Upper lobe of right lung (tissue), 1 donor: Measurements from ENCODE around the gene FMO1. TPM values are rescaled to one million over a fixed set of nuclear protein-coding genes. Genes with fewer than 3 reads are reported as not detected.
"Not testable (repeated sequence)": the region's sequence is repeated elsewhere in the genome, so short reads cannot be mapped to it uniquely, and the experiment has no call there.

Experiments
- ATAC-seq: fragments of 200-7000 bp; cut with Tn5 transposase; one replicate; pipeline ENCODE4 v1.9.1; 2020; ENCODE audit warnings: mild to moderate bottlenecking, moderate library complexity
- DNase-seq: peaks from one replicate; pipeline ENCODE4 v3.0.0-alpha.2; 2020
- H3K27ac ChIP-seq: fragments of 200-600 bp; one replicate; pipeline ENCODE4 v1.8.0; 2022
- H3K27me3 ChIP-seq: fragments of 200-600 bp; one replicate; pipeline ENCODE4 v1.8.0; 2022; ENCODE audit warnings: mild to moderate bottlenecking
- H3K36me3 ChIP-seq: fragments of 200-600 bp; one replicate; pipeline ENCODE4 v1.8.0; 2022
- H3K4me1 ChIP-seq: fragments of 200-600 bp; one replicate; pipeline ENCODE4 v1.8.0; 2022
- H3K4me3 ChIP-seq: fragments of 200-600 bp; one replicate; pipeline ENCODE4 v1.8.0; 2022; ENCODE audit warnings: mild to moderate bottlenecking
- H3K9me3 ChIP-seq: fragments of 200-600 bp; one replicate; pipeline ENCODE4 v1.8.0; 2022
- intact Hi-C: fragments of 100-400 bp; cut with DNase I; formaldehyde crosslinking; loops from one replicate; pipeline ENCODE4 v1.11.0; 2022
- total RNA-seq: library from RNA; stranded (reverse); fragmentation: NEBNext Ultra II Directional; extraction: Animal tissue kit (Norgen Biotek cat#: 25700); gene quantifications from one replicate; pipeline ENCODE4 v1.2.1, GENCODE V29; 2021
- TF ChIP-seq, protein P1 (sequence below): fragments of 200-600 bp; IDR thresholded peaks from one replicate; pipeline ENCODE4 v1.8.0; 2022; ENCODE audit warnings: antibody characterized with exemption
- donor health status: DM: no; HTN: yes; CAD: no; lungs with severe emphysema.

FMO1 gene
- total RNA-seq, 1 donor from 2014 or later, result 1.3 TPM

DNA sequence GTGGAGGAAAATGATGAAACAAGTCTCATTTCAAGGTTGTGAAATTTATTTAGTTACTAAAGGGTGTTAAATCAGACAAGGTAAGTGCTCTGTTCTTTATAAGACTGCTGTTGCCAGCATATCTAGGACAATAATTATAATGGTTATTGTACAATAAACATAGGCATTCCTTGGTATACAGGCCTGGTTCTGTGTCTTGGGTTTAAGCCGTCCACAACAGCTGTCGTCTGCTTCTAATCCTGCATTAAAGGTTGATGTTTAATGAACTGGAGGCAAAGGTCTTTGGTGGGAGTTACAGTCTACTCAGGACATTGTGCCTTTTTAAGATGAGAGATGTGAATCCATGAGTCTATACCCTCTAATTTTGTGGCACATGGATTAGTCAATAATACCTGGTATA is 42.3 kb downstream of the FMO1 start:
- no peak for DNase-seq
- Histone ChIP-seq H3K36me3 (no peaks in the 10 kb centered on the region), H3K9me3 (no peaks in the 10 kb centered on the region), H3K27ac (no peak overlapping the region), H3K4me1 (no peaks in the 10 kb centered on the region), H3K27me3 (no peaks in the 10 kb centered on the region), H3K4me3 (no peak overlapping the region)
- no peak for ATAC-seq
- intact Hi-C loops, result no loop called here
- TF ChIP-seq, protein P1, sequence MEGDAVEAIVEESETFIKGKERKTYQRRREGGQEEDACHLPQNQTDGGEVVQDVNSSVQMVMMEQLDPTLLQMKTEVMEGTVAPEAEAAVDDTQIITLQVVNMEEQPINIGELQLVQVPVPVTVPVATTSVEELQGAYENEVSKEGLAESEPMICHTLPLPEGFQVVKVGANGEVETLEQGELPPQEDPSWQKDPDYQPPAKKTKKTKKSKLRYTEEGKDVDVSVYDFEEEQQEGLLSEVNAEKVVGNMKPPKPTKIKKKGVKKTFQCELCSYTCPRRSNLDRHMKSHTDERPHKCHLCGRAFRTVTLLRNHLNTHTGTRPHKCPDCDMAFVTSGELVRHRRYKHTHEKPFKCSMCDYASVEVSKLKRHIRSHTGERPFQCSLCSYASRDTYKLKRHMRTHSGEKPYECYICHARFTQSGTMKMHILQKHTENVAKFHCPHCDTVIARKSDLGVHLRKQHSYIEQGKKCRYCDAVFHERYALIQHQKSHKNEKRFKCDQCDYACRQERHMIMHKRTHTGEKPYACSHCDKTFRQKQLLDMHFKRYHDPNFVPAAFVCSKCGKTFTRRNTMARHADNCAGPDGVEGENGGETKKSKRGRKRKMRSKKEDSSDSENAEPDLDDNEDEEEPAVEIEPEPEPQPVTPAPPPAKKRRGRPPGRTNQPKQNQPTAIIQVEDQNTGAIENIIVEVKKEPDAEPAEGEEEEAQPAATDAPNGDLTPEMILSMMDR, result no peak

DNA sequence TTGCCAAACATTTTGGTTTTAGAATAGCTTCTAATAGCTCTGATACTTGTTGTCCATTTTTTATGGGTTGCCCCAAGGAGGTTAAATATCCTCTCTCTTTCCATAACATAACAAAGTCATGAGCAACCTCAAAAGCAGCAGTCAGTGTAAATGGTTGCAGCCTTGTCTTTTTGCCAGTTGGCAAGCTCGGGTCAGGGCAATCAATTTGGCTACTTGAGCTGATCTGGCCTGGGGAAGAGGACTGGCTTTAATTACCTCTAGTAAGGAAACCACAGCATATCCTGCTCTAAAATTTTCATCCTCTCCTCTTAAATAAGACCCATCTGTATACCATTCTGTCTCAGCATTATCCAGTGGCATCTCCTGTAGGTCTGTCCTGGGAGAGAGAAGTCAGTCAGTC is 44.5 kb downstream of the FMO1 start:
- H3K27me3 ChIP-seq, result no peaks in the 10 kb centered on the region
- H3K36me3 ChIP-seq, result no peaks in the 10 kb centered on the region
- DNase-seq (no peak), ATAC-seq (no peak)
- H3K4me1 ChIP-seq, result no peaks in the 10 kb centered on the region
- intact Hi-C loops, result no loop called here
- H3K9me3 ChIP-seq, result no peaks in the 10 kb centered on the region
- TF ChIP-seq, protein P1, result no peak
- no peak overlapping the region for H3K4me3 ChIP-seq
- H3K27ac ChIP-seq, result no peak overlapping the region

DNA sequence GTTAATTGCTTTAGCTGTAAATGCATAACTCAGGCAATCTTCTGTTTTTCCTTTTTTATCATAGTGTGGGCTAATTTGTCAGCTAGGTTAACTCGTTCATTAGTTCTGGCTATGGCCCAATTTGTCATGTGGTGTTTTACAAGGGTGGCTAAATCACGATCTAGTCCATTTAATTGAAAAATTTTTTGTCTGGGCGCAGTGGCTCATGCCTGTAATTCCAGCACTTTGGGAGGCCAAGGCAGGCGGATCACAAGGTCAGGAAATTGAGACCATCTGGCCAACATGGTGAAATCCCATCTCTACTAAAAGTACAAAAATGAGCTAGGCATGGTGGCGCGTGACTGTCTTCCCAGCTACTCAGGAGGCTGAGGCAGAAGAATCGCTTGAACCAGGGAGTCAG is 47.1 kb downstream of the FMO1 start:
- H3K4me1 ChIP-seq, H3K4me3 ChIP-seq, H3K27me3 ChIP-seq, ATAC-seq, DNase-seq, H3K36me3 ChIP-seq, H3K27ac ChIP-seq, intact Hi-C loops, H3K9me3 ChIP-seq: not testable (repeated sequence)

DNA sequence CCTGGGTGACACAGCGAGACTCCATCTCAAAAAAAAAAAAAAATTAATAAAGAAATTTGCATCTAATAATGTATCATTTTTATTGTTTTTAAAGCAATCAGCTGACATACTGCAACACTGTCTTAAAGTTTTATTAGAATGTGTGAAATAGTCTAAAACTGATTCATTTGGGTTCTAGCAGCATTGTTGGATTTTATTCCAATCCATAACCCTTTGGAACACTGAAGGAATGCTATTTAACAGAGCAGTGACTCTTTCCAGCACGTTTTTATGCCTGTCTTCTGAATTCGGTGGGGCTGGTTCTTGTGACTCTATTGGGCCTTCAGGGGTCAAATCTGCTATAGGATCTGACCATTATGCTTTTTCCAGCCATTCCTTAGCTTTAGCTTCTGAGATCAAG is 47.5 kb downstream of the FMO1 start:
- H3K4me1 ChIP-seq, result no peaks in the 10 kb centered on the region
- no peaks in the 10 kb centered on the region for H3K27me3 ChIP-seq
- DNase-seq, result no peak
- H3K9me3 ChIP-seq, result no peaks in the 10 kb centered on the region
- H3K4me3 ChIP-seq, result no peak overlapping the region
- intact Hi-C loops, result no loop called here
- H3K27ac ChIP-seq, result no peak overlapping the region
- no peak for ATAC-seq
- no peaks in the 10 kb centered on the region for H3K36me3 ChIP-seq
- TF ChIP-seq, protein P1, result no peak

DNA sequence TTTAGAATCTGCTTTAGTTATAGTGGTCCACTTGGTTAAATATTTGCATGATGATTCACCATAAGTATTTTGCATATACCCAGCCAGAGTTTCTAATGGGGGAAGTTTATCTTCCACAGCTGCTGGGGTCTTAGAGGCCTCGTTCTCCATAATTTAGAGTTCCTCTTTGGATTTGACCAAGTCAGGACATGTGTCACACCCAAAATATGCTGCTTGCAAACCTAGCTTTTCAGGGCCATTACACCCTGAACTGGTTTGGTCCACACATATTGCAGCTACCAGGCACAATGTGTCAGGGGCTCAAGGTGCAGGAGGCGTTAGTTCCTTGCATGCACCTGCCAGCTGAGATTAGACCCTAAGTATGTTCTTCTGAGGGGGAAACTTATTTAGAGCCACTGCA is 48.6 kb downstream of the FMO1 start:
- Histone ChIP-seq H3K4me3 (no peak overlapping the region), H3K9me3 (no peaks in the 10 kb centered on the region), H3K27me3 (no peaks in the 10 kb centered on the region), H3K36me3 (no peaks in the 10 kb centered on the region), H3K27ac (no peak overlapping the region), H3K4me1 (no peaks in the 10 kb centered on the region)
- TF ChIP-seq, protein P1, result no peak
- DNase-seq, result no peak
- intact Hi-C loops, result no loop called here
- ATAC-seq, result no peak

DNA sequence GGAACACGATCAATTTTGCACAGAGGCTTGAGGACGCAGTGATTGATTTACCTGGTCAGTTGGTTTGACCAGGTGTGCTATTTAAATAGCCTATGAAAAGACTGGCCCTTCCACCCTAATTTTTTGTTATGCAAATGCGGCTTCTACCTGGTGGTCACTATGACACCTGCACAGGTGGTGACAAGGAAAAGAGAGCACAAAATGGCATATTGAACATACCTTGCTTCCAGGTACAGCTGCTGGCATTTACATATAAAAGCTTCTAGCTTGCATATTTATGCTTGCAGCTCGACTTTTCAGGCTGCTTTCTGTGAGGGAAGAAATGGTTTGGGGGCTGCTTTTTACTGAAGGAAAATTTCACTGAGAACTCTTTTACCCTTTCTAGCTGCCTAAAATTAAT is 50.4 kb downstream of the FMO1 start:
- Histone ChIP-seq H3K27me3 (no peaks in the 10 kb centered on the region), H3K36me3 (no peaks in the 10 kb centered on the region), H3K9me3 (no peaks in the 10 kb centered on the region), H3K27ac (no peak overlapping the region), H3K4me1 (no peaks in the 10 kb centered on the region), H3K4me3 (no peak overlapping the region)
- ATAC-seq (no peak), DNase-seq (no peak)
- TF ChIP-seq, protein P1, result no peak
- intact Hi-C loops, result no loop called here
